CD4-positive, alpha-beta T cell treated with Interferon gamma for 1 hour (primary cell): ENCODE data around the gene USP9Y.
"Not testable (repeated sequence)": the region's sequence is repeated elsewhere in the genome, so short reads cannot be mapped to it uniquely, and the experiment has no call there.

ENCODE experiments used
- DNase-seq: peaks from one replicate; pipeline ENCODE4 v3.0.0-alpha.2; 2020

USP9Y gene

GRCh38 chrY:12701181-12701695 lies at the start of gene USP9Y:
USP9Y (plus strand) TSS chrY:12701231; CDS start chrY:12709448, 8,217 bp downstream.
- no peak for DNase-seq

GRCh38 chrY:12651621-12652036 lies 49.4 kb upstream of the USP9Y start:
- no peak for DNase-seq

GRCh38 chrY:12661745-12662681 lies 39.0 kb upstream of the USP9Y start:
- DNase-seq = no peak

GRCh38 chrY:12662745-12663591 lies 38.1 kb upstream of the USP9Y start:
- DNase-seq = no peak

DNA sequence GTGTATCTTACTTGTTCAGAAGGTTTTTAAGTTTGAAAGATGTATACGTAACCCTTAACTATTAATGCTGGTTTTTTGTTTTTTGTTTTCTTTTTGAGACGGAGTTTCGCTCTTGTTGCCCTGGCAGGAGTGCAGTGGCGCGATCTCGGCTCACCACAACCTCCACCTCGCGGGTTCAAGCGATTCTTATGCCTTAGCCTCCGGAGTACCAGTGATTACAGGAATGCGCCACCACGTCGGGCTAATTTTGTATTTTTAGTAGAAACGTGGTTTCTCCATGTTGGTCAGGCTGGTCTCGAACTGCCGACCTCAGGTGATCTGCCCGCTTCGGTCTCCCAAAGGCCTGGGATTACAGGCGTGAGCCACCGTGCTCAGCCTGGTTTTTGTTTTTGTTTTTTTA lies 37.2 kb upstream of the USP9Y start:
- not testable (repeated sequence) for DNase-seq

GRCh38 chrY:12678111-12678510 lies 22.9 kb upstream of the USP9Y start:
- DNase-seq = no peak

- no peak for DNase-seq
Observed at GRCh38 chrY:12681535-12681934, 19.5 kb upstream of the USP9Y start.

DNA sequence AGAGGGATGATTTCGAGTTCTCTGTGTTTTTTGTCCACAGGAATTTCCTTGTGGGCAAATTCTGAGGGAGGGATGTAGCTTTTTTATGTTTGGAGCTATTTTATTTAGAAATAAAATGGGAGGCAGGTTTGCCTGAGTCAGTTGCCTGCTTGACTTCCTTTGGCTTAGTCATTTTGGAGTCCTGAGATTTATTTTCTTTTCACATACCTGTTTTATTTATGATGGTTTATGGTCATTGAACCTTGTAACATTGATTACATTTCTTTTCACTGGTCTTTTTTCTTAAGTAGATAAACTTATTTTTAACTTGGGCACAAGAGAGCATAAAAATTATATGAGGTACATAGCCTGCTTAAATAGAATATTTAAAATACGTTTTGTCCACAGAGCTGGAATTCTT lies 12.7 kb upstream of the USP9Y start:
- DNase-seq = no peak

GRCh38 chrY:12700087-12700486 lies 944 bp upstream of the USP9Y start:
- DNase-seq = no peak

DNA sequence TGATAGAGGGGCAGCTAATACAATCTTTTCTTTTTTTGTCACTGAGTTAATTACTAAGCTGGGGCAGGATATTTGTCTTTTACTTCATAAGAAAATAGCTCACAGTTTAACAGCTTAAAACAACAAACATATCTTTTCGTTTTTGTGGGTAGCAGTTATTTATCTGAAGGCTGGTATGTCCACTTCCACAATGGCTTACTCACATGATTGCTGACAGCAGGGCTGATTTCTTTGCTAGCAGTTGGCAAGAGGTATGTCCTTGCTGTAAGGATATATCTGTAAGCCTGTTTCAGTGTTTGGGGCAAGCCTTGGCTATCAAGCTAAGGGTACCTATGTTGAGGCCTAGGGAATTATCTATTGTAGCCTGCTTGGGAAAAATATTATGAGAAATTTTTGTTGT lies 1.1 kb downstream of the USP9Y start:
- no peak for DNase-seq

DNA sequence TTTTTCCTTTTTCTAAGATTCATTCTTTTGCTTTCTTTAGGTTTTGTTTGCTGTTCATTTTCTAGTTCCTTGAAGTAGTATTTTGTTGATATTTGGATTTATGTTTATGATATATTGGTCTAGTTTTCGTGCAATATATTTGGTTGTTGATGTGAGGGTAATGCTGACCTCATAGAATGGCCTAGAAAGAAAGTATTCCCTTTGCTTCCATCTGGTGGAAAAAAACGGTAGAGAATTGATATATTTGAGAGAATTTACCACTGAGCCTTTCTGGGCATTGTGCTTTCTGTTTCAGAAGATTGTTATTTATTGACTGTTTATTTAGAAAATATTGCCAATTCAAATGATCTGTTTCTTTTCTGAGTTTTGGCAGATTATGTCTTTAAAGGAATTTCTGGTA lies 9.4 kb downstream of the USP9Y start:
- DNase-seq = no peak

DNA sequence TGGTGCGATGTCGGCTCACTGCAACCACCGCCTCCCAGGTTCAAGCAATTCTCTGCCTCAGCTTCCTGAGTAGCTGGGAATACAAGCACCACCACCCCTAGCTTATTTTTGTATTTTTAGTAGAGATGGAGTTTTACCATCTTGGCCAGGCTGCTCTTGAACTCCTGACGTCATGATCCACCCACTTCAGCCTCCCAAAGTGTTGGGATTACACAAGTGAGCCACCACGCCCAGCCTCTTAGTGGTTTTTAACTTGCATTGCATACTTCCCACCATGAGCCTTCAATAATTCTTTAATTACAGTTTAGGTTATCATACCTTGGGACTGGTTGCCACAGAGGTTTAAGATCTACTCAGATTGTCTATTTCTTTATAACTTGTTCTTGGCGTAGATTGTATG lies 14.3 kb downstream of the USP9Y start:
- DNase-seq = no peak

- no peak for DNase-seq
Observed at GRCh38 chrY:12729746-12730145, 28.7 kb downstream of the USP9Y start.

- no peak for DNase-seq
Observed at GRCh38 chrY:12733625-12734024, 32.6 kb downstream of the USP9Y start.

DNA sequence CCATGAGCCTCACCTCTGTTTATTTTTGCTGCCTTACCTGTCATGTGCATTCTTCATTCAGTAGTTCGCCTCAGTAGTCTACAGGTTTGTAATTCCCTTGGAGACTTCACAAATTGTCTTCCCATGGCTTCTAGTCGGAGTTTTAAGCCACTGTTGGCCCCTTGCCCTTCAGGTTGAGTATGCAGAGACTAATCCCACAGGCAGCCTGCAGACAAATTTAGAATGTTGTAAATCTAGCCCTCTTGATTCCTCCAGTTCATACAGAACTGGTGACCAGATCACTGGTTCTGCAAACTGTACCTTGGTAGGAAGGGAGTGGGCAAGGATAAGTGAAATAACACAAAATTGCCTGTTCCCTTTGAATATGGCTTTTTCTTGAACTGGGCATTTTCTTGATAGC lies 33.0 kb downstream of the USP9Y start:
- DNase-seq = no peak

GRCh38 chrY:12741414-12741813 lies 40.4 kb downstream of the USP9Y start:
- DNase-seq = no peak

DNA sequence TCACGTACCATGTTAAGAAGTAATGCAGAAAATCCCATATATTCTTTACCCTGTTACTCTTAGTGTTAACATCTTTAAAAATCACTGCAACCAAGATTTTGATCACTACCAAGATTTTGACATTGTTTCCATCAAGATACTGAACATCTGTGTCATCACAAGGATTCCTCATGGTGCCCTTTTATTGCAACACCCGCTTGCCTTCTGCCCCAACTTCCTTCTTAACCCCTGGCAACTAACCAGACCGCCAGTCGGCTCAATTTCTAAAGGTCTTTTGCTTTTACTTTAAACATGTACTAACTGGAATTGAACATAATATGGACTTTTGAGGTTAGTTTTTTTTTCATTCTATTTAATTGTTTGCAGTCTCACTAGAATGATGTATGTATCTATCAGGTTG lies 41.7 kb downstream of the USP9Y start:
- DNase-seq = no peak

GRCh38 chrY:12744091-12744490 lies 43.1 kb downstream of the USP9Y start:
- DNase-seq = no peak

GRCh38 chrY:12749293-12749692 lies 48.3 kb downstream of the USP9Y start:
- DNase-seq = no peak

DNA sequence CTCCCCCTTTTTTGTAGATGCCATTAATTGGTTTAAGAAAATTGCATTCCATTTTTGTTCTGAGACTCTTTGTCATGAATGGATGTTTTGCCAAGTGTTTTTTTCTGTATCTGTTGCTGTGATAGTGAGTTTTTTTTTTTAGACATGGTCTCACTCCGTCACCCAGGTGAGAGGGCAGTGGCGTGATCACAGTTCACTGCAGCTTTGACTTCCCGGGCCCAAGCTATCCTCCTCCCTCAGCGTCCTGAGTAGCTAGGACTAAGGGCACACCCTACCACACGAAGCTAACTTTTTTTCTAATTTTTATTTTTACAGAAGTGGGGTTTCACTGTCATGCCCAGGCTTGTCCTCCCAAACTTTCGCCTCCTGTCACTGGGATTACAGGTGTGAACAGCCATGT lies 51.8 kb downstream of the USP9Y start:
- DNase-seq = no peak

GRCh38 chrY:12756021-12756420 lies 55.0 kb downstream of the USP9Y start:
- no peak for DNase-seq

GRCh38 chrY:12765976-12766375 lies 64.9 kb downstream of the USP9Y start:
- no peak for DNase-seq

DNA sequence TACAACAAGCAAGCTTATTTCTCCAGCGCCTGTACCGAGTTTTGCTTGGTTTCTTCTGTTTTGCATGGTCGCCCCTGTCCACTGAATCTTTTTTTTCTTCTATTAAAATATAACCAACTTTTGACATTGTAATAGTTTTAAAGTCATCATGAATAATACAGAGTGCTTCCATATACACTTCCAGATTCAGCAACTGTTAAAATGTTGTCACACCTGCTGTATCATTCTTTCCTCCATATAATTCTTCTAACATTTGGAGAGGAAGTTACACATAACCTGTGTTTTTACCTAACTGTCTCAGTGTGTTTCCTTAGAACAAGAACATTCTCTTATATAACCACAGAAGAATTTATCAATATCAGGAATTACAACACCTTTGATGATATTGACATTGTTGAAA lies 83.5 kb downstream of the USP9Y start:
- no peak for DNase-seq

DNA sequence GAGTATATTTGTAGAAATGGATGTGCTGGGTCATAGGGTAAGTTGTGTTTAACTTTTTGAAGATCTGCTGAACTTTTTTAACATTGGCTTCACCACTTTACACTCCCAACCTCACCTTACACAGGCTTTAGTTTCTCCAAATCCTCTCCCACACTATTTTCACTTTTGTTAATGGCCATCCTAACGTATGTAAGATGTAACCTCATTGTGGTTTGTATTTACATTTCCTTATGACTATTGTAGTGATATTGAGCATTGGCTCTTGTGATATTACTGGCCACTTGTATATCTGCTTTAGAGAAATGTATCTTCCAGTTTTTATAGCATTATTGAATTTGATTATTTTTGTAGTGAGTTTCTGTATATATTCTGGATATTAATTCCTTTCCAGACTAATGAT lies 93.0 kb downstream of the USP9Y start:
- DNase-seq = no peak
